ENCODE data around the gene KRTAP6-1.

KRTAP6-1 gene

DNA sequence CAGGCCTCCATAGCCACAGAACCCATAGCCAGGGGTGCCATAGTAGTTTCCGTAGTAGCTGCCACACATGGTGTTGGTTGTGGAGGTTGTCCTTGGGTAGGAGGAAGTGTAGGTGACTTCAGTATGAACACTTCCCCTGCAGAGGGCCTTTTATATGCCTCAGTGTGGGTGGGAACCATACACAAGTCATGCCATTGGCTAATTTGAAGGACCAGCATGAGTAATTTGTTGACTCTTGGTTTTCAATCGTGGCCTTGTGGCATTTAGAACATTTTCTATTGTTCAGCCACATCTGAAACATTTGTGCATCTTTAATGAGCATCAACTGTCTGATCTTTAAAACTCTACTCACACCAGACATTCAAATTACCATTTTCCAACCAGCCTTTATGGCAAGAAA lies at the start of gene KRTAP6-1:
TSS of gene KRTAP6-1 (minus strand) at position 95 of the 400 bp plus-strand sequence. CDS start at position 69, 26 bp downstream.
- Histone ChIP-seq H3K4me1 (ENCODE audit: insufficient read depth, low read length) (no peaks in the 10 kb centered on the region), H3K36me3 (ENCODE audit: insufficient read depth, low read length) (no peaks in the 10 kb centered on the region), H3K27ac (ENCODE audit: low read depth, low read length) (no peak within 1 kb of the TSS), H3K9me3 (ENCODE audit: low read length) (no peaks in the 10 kb centered on the region), H3K4me3 (ENCODE audit: low read depth in 1 of 2, low read length in 2 of 2) (no peak within 1 kb of the TSS), H3K27me3 (ENCODE audit: control insufficient read depth in 1 of 2, insufficient read depth in 2 of 2, low read length in 2 of 2) (no peaks in the 10 kb centered on the region), H3K9ac (ENCODE audit: low read length) (no peak within 1 kb of the TSS)

- Histone ChIP-seq H3K9me3 (ENCODE audit: low read length) (no peaks in the 10 kb centered on the region), H3K4me3 (ENCODE audit: low read depth in 1 of 2, low read length in 2 of 2) (no peak overlapping the region), H3K27me3 (ENCODE audit: control insufficient read depth in 1 of 2, insufficient read depth in 2 of 2, low read length in 2 of 2) (no peaks in the 10 kb centered on the region), H3K4me1 (ENCODE audit: insufficient read depth, low read length) (no peaks in the 10 kb centered on the region), H3K27ac (ENCODE audit: low read depth, low read length) (no peak overlapping the region), H3K9ac (ENCODE audit: low read length) (no peak overlapping the region), H3K36me3 (ENCODE audit: insufficient read depth, low read length) (no peaks in the 10 kb centered on the region)
These were observed 39.2 kb upstream of the KRTAP6-1 start for GRCh38 chr21:30652891-30653290.

GRCh38 chr21:30646904-30647414 lies 33.2 kb upstream of the KRTAP6-1 start:
- H3K9me3 ChIP-seq (ENCODE audit: low read length): no peaks in the 10 kb centered on the region
- H3K4me3 ChIP-seq (ENCODE audit: low read depth in 1 of 2, low read length in 2 of 2): no peak overlapping the region
- H3K4me1 ChIP-seq (ENCODE audit: insufficient read depth, low read length): no peaks in the 10 kb centered on the region
- no peak overlapping the region for H3K9ac ChIP-seq (ENCODE audit: low read length)
- no peaks in the 10 kb centered on the region for H3K27me3 ChIP-seq (ENCODE audit: control insufficient read depth in 1 of 2, insufficient read depth in 2 of 2, low read length in 2 of 2)
- no peaks in the 10 kb centered on the region for H3K36me3 ChIP-seq (ENCODE audit: insufficient read depth, low read length)
- H3K27ac ChIP-seq (ENCODE audit: low read depth, low read length): no peak overlapping the region

- H3K27ac ChIP-seq (ENCODE audit: low read depth, low read length): no peak within 1 kb of the TSS
- H3K4me1 ChIP-seq (ENCODE audit: insufficient read depth, low read length): no peaks in the 10 kb centered on the region
- no peaks in the 10 kb centered on the region for H3K36me3 ChIP-seq (ENCODE audit: insufficient read depth, low read length)
- no peak within 1 kb of the TSS for H3K4me3 ChIP-seq (ENCODE audit: low read depth in 1 of 2, low read length in 2 of 2)
- no peaks in the 10 kb centered on the region for H3K9me3 ChIP-seq (ENCODE audit: low read length)
- H3K9ac ChIP-seq (ENCODE audit: low read length): no peak within 1 kb of the TSS
- no peaks in the 10 kb centered on the region for H3K27me3 ChIP-seq (ENCODE audit: control insufficient read depth in 1 of 2, insufficient read depth in 2 of 2, low read length in 2 of 2)
These were observed 28.8 kb upstream of the KRTAP6-1 start, which contains the start of gene KRTAP20-3 for GRCh38 chr21:30642564-30642963. KRTAP20-3 (plus strand) TSS chr21:30642864.

DNA sequence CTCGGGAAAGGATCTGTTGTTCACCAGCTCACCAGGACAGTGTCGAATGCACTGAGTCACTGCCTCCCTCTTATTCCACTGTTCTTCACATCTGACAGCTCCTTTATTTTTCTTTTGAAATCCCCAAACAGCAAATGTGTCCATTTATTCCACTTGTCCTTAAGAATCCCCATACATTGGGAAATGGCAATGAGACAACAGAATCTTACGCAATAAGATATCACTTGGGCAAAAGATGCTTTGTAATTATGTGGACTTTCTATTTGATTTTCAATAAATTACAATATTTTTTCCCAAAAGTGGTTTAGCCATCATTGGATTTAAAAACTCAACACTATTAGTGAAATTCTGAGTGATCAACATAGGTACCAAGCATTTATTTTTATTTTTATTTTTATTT lies 25.0 kb upstream of the KRTAP6-1 start:
- H3K27ac ChIP-seq (ENCODE audit: low read depth, low read length): no peak overlapping the region
- no peaks in the 10 kb centered on the region for H3K9me3 ChIP-seq (ENCODE audit: low read length)
- no peak overlapping the region for H3K9ac ChIP-seq (ENCODE audit: low read length)
- no peaks in the 10 kb centered on the region for H3K36me3 ChIP-seq (ENCODE audit: insufficient read depth, low read length)
- no peak overlapping the region for H3K4me3 ChIP-seq (ENCODE audit: low read depth in 1 of 2, low read length in 2 of 2)
- no peaks in the 10 kb centered on the region for H3K27me3 ChIP-seq (ENCODE audit: control insufficient read depth in 1 of 2, insufficient read depth in 2 of 2, low read length in 2 of 2)
- no peaks in the 10 kb centered on the region for H3K4me1 ChIP-seq (ENCODE audit: insufficient read depth, low read length)

DNA sequence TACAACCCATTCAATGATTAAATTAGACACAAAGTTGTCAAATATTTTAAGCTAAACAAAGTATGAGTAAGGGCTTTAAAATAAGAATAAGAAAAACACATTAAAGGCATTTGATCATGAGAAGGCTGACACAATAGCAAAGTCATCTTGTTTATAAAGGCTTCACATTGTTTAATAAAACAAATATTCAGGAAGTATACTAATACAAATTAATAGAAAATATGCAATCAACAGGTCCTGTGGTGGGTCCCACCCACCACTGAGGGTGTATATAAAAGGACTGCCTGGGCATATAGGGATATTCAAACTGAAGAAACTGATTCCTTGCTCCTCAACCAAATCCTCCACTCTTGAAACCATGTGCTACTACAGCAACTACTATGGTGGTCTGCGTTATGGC lies 21.2 kb upstream of the KRTAP6-1 start, which contains the start of gene KRTAP20-2:
TSS of gene KRTAP20-2 (plus strand) at position 301 of the 400 bp plus-strand sequence. CDS start at position 359, 58 bp downstream.
- no peaks in the 10 kb centered on the region for H3K27me3 ChIP-seq (ENCODE audit: control insufficient read depth in 1 of 2, insufficient read depth in 2 of 2, low read length in 2 of 2)
- no peaks in the 10 kb centered on the region for H3K36me3 ChIP-seq (ENCODE audit: insufficient read depth, low read length)
- H3K4me1 ChIP-seq (ENCODE audit: insufficient read depth, low read length): no peaks in the 10 kb centered on the region
- no peak within 1 kb of the TSS for H3K9ac ChIP-seq (ENCODE audit: low read length)
- H3K4me3 ChIP-seq (ENCODE audit: low read depth in 1 of 2, low read length in 2 of 2): no peak within 1 kb of the TSS
- no peak within 1 kb of the TSS for H3K27ac ChIP-seq (ENCODE audit: low read depth, low read length)
- no peaks in the 10 kb centered on the region for H3K9me3 ChIP-seq (ENCODE audit: low read length)

GRCh38 chr21:30629200-30629599 lies 15.5 kb upstream of the KRTAP6-1 start:
- Histone ChIP-seq H3K4me1 (ENCODE audit: insufficient read depth, low read length) (peaks cover 5% of the 10 kb centered on the region), H3K36me3 (ENCODE audit: insufficient read depth, low read length) (no peaks in the 10 kb centered on the region), H3K27me3 (ENCODE audit: control insufficient read depth in 1 of 2, insufficient read depth in 2 of 2, low read length in 2 of 2) (no peaks in the 10 kb centered on the region), H3K9ac (ENCODE audit: low read length) (no peak overlapping the region), H3K4me3 (ENCODE audit: low read depth in 1 of 2, low read length in 2 of 2) (no peak overlapping the region), H3K9me3 (ENCODE audit: low read length) (no peaks in the 10 kb centered on the region), H3K27ac (ENCODE audit: low read depth, low read length) (no peak overlapping the region)

- no peaks in the 10 kb centered on the region for H3K27me3 ChIP-seq (ENCODE audit: control insufficient read depth in 1 of 2, insufficient read depth in 2 of 2, low read length in 2 of 2)
These were observed 14.4 kb upstream of the KRTAP6-1 start for GRCh38 chr21:30628109-30628508.

GRCh38 chr21:30625449-30626165 lies 11.9 kb upstream of the KRTAP6-1 start:
- Histone ChIP-seq H3K4me3 (ENCODE audit: low read depth in 1 of 2, low read length in 2 of 2) (no peak overlapping the region), H3K9ac (ENCODE audit: low read length) (no peak overlapping the region), H3K9me3 (ENCODE audit: low read length) (no peaks in the 10 kb centered on the region), H3K27ac (ENCODE audit: low read depth, low read length) (no peak overlapping the region), H3K27me3 (ENCODE audit: control insufficient read depth in 1 of 2, insufficient read depth in 2 of 2, low read length in 2 of 2) (no peaks in the 10 kb centered on the region), H3K4me1 (ENCODE audit: insufficient read depth, low read length) (peaks cover 5% of the 10 kb centered on the region), H3K36me3 (ENCODE audit: insufficient read depth, low read length) (no peaks in the 10 kb centered on the region)

More at GRCh38 chr21:30628109-30628508, 14.4 kb upstream of the KRTAP6-1 start:
- Histone ChIP-seq H3K4me3 (ENCODE audit: low read depth in 1 of 2, low read length in 2 of 2) (no peak overlapping the region), H3K9me3 (ENCODE audit: low read length) (no peaks in the 10 kb centered on the region), H3K36me3 (ENCODE audit: insufficient read depth, low read length) (no peaks in the 10 kb centered on the region), H3K4me1 (ENCODE audit: insufficient read depth, low read length) (peaks cover 5% of the 10 kb centered on the region), H3K9ac (ENCODE audit: low read length) (no peak overlapping the region), H3K27ac (ENCODE audit: low read depth, low read length) (no peak overlapping the region)

DNA sequence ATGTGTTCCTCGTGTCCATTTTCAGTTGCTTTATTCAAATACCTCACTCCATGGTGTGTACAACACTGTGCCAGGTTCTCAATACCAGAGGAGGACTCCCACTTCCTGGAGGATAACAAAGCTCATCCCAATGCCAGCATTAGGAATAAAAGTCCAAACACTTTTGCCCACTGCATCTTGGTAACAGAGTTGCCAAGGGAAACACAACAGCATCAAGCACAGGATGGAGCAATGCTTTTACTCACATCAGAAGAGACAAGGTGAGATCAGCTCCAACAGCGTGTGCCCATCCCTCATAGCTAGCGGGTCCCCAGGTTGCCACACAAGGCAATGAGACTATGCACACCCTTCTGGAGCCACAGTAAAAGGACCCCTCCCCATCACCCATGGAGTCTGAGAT lies 9.6 kb upstream of the KRTAP6-1 start:
- H3K27me3 ChIP-seq (ENCODE audit: control insufficient read depth in 1 of 2, insufficient read depth in 2 of 2, low read length in 2 of 2): no peaks in the 10 kb centered on the region
- H3K4me1 ChIP-seq (ENCODE audit: insufficient read depth, low read length): no peaks in the 10 kb centered on the region
- no peaks in the 10 kb centered on the region for H3K36me3 ChIP-seq (ENCODE audit: insufficient read depth, low read length)
- no peak overlapping the region for H3K4me3 ChIP-seq (ENCODE audit: low read depth in 1 of 2, low read length in 2 of 2)
- no peak overlapping the region for H3K9ac ChIP-seq (ENCODE audit: low read length)
- H3K9me3 ChIP-seq (ENCODE audit: low read length): no peaks in the 10 kb centered on the region
- no peak overlapping the region for H3K27ac ChIP-seq (ENCODE audit: low read depth, low read length)

- H3K27me3 ChIP-seq (ENCODE audit: control insufficient read depth in 1 of 2, insufficient read depth in 2 of 2, low read length in 2 of 2): no peaks in the 10 kb centered on the region
- no peaks in the 10 kb centered on the region for H3K9me3 ChIP-seq (ENCODE audit: low read length)
- no peak within 1 kb of the TSS for H3K27ac ChIP-seq (ENCODE audit: low read depth, low read length)
- H3K4me3 ChIP-seq (ENCODE audit: low read depth in 1 of 2, low read length in 2 of 2): no peak within 1 kb of the TSS
- no peaks in the 10 kb centered on the region for H3K36me3 ChIP-seq (ENCODE audit: insufficient read depth, low read length)
- no peaks in the 10 kb centered on the region for H3K4me1 ChIP-seq (ENCODE audit: insufficient read depth, low read length)
- no peak within 1 kb of the TSS for H3K9ac ChIP-seq (ENCODE audit: low read length)
These were observed 6.8 kb upstream of the KRTAP6-1 start, which contains the start of gene KRTAP20-4 for GRCh38 chr21:30620522-30620921. KRTAP20-4 (plus strand) TSS chr21:30620627.

DNA sequence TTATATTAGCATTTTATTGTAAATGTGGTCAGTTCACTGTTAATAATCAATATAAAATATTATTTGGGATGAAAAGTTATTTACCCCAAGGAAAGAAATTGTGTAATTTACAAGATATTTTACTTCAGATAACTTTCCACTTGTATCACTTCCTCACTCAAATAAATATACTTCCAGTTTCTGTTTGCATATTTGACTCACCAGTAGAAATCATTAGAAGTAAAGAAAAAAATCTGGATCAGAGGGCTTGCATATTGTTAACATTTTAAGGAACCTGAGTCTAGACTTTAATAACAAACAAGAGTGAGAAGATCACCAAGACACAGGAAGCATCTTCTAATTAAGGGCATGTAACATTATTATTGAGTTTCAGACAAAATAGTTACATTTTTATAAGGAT lies 6.3 kb upstream of the KRTAP6-1 start:
- Histone ChIP-seq H3K27me3 (ENCODE audit: control insufficient read depth in 1 of 2, insufficient read depth in 2 of 2, low read length in 2 of 2) (no peaks in the 10 kb centered on the region), H3K9ac (ENCODE audit: low read length) (no peak overlapping the region), H3K27ac (ENCODE audit: low read depth, low read length) (no peak overlapping the region), H3K4me1 (ENCODE audit: insufficient read depth, low read length) (no peaks in the 10 kb centered on the region), H3K36me3 (ENCODE audit: insufficient read depth, low read length) (no peaks in the 10 kb centered on the region), H3K9me3 (ENCODE audit: low read length) (no peaks in the 10 kb centered on the region), H3K4me3 (ENCODE audit: low read depth in 1 of 2, low read length in 2 of 2) (no peak overlapping the region)
